GM11168 (cell line): Measurements from ENCODE around the gene TMEM72.

Experiments used
- in situ Hi-C: fragments of 300-500 bp; cut with MboI; formaldehyde crosslinking; loops from one replicate; pipeline ENCODE4 v1.12.0; 2022; ENCODE audit warnings: low sequenced_read_pairs; ENCODE audit not compliant: unreplicated experiment

Gene TMEM72

GRCh38 chr10:44974628-44975430, 63.7 kb downstream of the TMEM72 start:
- in situ Hi-C loops = loop anchor here (5.0 kb wide), 1 partner anchor 43 kb away; no protein-coding TSS in a partner anchor

GRCh38 chr10:44975431-44976331, 64.5 kb downstream of the TMEM72 start:
- in situ Hi-C loops = loop anchor here (5.0 kb wide), 1 partner anchor 43 kb away; no protein-coding TSS in a partner anchor

GRCh38 chr10:44976352-44977198, 65.4 kb downstream of the TMEM72 start:
- in situ Hi-C loops = loop anchor here (5.0 kb wide), 1 partner anchor 44 kb away; no protein-coding TSS in a partner anchor

GRCh38 chr10:44977287-44978212, 66.4 kb downstream of the TMEM72 start:
- in situ Hi-C loops = loop anchor here (5.0 kb wide), 1 partner anchor 45 kb away; no protein-coding TSS in a partner anchor

- in situ Hi-C loops = loop anchor here (5.0 kb wide), 1 partner anchor 46 kb away; no protein-coding TSS in a partner anchor
These were observed 67.1 kb downstream of the TMEM72 start for GRCh38 chr10:44978213-44978569.

- in situ Hi-C loops = loop anchor here (5.0 kb wide), 1 partner anchor 46 kb away; no protein-coding TSS in a partner anchor
These were observed 67.6 kb downstream of the TMEM72 start, which contains the start of gene DEPP1 for GRCh38 chr10:44978570-44979280. TSS of gene DEPP1 (minus strand) at chr10:44978809. CDS start at chr10:44978030, 779 bp downstream.

GRCh38 chr10:44979281-44980191, 68.4 kb downstream of the TMEM72 start:
- in situ Hi-C loops = loop anchor here (5.0 kb wide), 1 partner anchor 47 kb away; no protein-coding TSS in a partner anchor

- in situ Hi-C loops = no loop called here
These were observed 69.4 kb downstream of the TMEM72 start for GRCh38 chr10:44980309-44981171.

GRCh38 chr10:44981172-44982113, 70.3 kb downstream of the TMEM72 start:
- in situ Hi-C loops = no loop called here

GRCh38 chr10:44982114-44982460, 71.0 kb downstream of the TMEM72 start:
- in situ Hi-C loops = no loop called here

- in situ Hi-C loops = no loop called here
These were observed 71.4 kb downstream of the TMEM72 start for GRCh38 chr10:44982496-44982895.

GRCh38 chr10:44983066-44983894, 72.1 kb downstream of the TMEM72 start:
- in situ Hi-C loops = no loop called here

GRCh38 chr10:44983895-44984278, 72.8 kb downstream of the TMEM72 start:
- in situ Hi-C loops = no loop called here

- in situ Hi-C loops = no loop called here
These were observed 73.5 kb downstream of the TMEM72 start for GRCh38 chr10:44984671-44985101.
